ENCODE results near the gene PLEKHM1.
"Not testable (repeated sequence)": the region's sequence is repeated elsewhere in the genome, so short reads cannot be mapped to it uniquely, and the experiment has no call there.

DNA sequence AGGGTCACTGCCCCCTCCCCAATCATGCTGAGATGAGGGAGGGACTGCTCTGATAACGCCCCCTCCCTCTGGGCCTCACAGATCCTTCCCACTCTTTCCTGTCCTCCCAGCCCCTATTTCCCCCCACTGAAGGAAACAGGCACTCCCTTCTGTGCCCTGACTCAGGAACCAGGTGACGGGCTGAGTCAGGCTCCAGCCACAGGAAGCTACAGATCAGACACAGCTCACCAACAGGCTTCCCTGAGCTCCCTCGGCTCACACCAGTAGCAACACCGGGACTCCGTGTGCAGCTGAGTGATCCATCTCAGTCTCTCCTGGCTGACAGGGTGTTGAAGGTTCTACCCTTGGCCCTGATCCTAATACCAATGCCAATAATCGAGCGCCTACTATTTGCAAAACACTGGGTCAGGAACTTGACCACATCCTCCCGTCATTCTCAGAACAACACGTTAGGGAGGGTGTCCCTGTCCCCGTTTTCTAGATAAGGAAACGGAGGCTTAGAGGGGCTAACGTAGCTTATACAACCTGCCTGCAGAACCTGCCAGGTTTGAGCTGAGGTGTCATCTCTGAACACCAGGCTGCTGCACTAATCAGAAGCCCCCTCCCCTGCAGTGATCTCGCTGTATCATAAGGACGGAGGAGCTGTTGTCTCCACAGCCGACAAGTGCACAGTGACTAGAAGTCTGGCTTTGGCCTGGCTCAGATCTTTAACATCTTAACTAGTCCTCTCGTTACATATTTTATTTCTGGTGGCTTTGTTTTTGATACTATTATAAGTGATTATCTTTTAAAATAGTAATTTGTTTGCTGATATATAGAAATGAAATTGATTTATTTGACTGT is 44.4 kb downstream of the PLEKHM1 start:
- TF ChIP-seq, protein P1, sequence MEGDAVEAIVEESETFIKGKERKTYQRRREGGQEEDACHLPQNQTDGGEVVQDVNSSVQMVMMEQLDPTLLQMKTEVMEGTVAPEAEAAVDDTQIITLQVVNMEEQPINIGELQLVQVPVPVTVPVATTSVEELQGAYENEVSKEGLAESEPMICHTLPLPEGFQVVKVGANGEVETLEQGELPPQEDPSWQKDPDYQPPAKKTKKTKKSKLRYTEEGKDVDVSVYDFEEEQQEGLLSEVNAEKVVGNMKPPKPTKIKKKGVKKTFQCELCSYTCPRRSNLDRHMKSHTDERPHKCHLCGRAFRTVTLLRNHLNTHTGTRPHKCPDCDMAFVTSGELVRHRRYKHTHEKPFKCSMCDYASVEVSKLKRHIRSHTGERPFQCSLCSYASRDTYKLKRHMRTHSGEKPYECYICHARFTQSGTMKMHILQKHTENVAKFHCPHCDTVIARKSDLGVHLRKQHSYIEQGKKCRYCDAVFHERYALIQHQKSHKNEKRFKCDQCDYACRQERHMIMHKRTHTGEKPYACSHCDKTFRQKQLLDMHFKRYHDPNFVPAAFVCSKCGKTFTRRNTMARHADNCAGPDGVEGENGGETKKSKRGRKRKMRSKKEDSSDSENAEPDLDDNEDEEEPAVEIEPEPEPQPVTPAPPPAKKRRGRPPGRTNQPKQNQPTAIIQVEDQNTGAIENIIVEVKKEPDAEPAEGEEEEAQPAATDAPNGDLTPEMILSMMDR (IDR thresholded peaks at IDR 0.05; ENCODE audit: poor library complexity): not testable (repeated sequence)
- TF ChIP-seq EZH2 (IDR thresholded peaks at IDR 0.05; ENCODE audit: borderline replicate concordance): not testable (repeated sequence)
